ENCODE data around the gene PBX1.

PBX1 gene

GRCh38 chr1:164716992-164717703, 158.2 kb downstream of the PBX1 start:
- peak; percentile 59 for DNase-seq (ENCODE audit: low read depth)
- TF ChIP-seq CTCF (IDR thresholded peaks at IDR 0.05; ENCODE audit: insufficient read depth, low read depth, low read length, missing control alignments): no peak
- no peak overlapping the region for H3K4me3 ChIP-seq (ENCODE audit: low read depth, low read length)

GRCh38 chr1:164718821-164719220, 159.8 kb downstream of the PBX1 start:
- DNase-seq (ENCODE audit: low read depth): no peak
- no peak for TF ChIP-seq CTCF (IDR thresholded peaks at IDR 0.05; ENCODE audit: insufficient read depth, low read depth, low read length, missing control alignments)
- H3K4me3 ChIP-seq (ENCODE audit: low read depth, low read length): no peak overlapping the region

- TF ChIP-seq CTCF (IDR thresholded peaks at IDR 0.05; ENCODE audit: insufficient read depth, low read depth, low read length, missing control alignments): no peak
- no peak overlapping the region for H3K4me3 ChIP-seq (ENCODE audit: low read depth, low read length)
- no peak for DNase-seq (ENCODE audit: low read depth)
Measured at GRCh38 chr1:164719676-164720439, 160.9 kb downstream of the PBX1 start.

- H3K4me3 ChIP-seq (ENCODE audit: low read depth, low read length): no peak overlapping the region
- TF ChIP-seq CTCF (IDR thresholded peaks at IDR 0.05; ENCODE audit: insufficient read depth, low read depth, low read length, missing control alignments): no peak
- no peak for DNase-seq (ENCODE audit: low read depth)
Measured at GRCh38 chr1:164720440-164721227, 161.7 kb downstream of the PBX1 start.

- TF ChIP-seq CTCF (IDR thresholded peaks at IDR 0.05; ENCODE audit: insufficient read depth, low read depth, low read length, missing control alignments): no peak
- no peak for DNase-seq (ENCODE audit: low read depth)
- H3K4me3 ChIP-seq (ENCODE audit: low read depth, low read length): no peak overlapping the region
Measured at GRCh38 chr1:164721228-164721496, 162.2 kb downstream of the PBX1 start.

GRCh38 chr1:164723296-164723798, 164.4 kb downstream of the PBX1 start:
- no peak for DNase-seq (ENCODE audit: low read depth)
- H3K4me3 ChIP-seq (ENCODE audit: low read depth, low read length): no peak overlapping the region
- TF ChIP-seq CTCF (IDR thresholded peaks at IDR 0.05; ENCODE audit: insufficient read depth, low read depth, low read length, missing control alignments): no peak

Measured in GM12865 (cell line).